Aorta (tissue), 5 donors: ENCODE data around the gene SNED1. TPM values are rescaled to one million over a fixed set of nuclear protein-coding genes. Genes with fewer than 3 reads are reported as not detected.

ENCODE experiments used
- ATAC-seq: fragments of 200-7000 bp; cut with Tn5 transposase; one replicate; pipeline ENCODE4 v1.9.1; 2022; ENCODE audit warnings: moderate library complexity; ENCODE audit not compliant: low FRiP score
- DNase-seq, 2 donors: peaks; one replicate each; pipeline ENCODE4 v3.0.0-alpha.2; 2020
- H3K27ac ChIP-seq, 2 donors: one replicate each; pipeline ENCODE4 v1.5.1; 2013; ENCODE audit warnings: low read length in 2 of 2, mild to moderate bottlenecking in 2 of 2, moderate library complexity in 2 of 2, control low read depth in 1 of 2, inconsistent platforms in 1 of 2, low read depth in 1 of 2
- H3K27me3 ChIP-seq, 2 donors: one replicate each; pipeline ENCODE4 v1.6.1; 2013; ENCODE audit warnings: control low read depth in 1 of 2, low read length in 1 of 2, mild to moderate bottlenecking in 1 of 2, moderate library complexity in 1 of 2; ENCODE audit not compliant: insufficient read depth in 2 of 2, control insufficient read depth in 1 of 2
- H3K36me3 ChIP-seq, 2 donors: one replicate each; pipeline ENCODE4 v1.6.1; 2013; ENCODE audit warnings: control low read depth in 1 of 2, low read length in 1 of 2, mild to moderate bottlenecking in 1 of 2; ENCODE audit not compliant: insufficient read depth in 2 of 2, control insufficient read depth in 1 of 2
- H3K4me1 ChIP-seq, 2 donors: one replicate each; pipeline ENCODE4 v1.6.1; 2013; ENCODE audit warnings: low read length in 2 of 2, control low read depth in 1 of 2, mild to moderate bottlenecking in 1 of 2, moderate library complexity in 1 of 2; ENCODE audit not compliant: insufficient read depth in 2 of 2, control insufficient read depth in 1 of 2
- H3K4me3 ChIP-seq, 2 donors: one replicate each; pipeline ENCODE4 v1.5.1; 2013; ENCODE audit warnings: low read length in 2 of 2, control low read depth in 1 of 2, mild to moderate bottlenecking in 1 of 2
- H3K9me3 ChIP-seq: one replicate; pipeline ENCODE4 v1.6.1; 2013; ENCODE audit warnings: mild to moderate bottlenecking, low read length; ENCODE audit not compliant: control insufficient read depth
- WGBS, 2 donors: extraction: QIAGEN DNeasy Blood & Tissue Kit; methylation state at CpG; one replicate each; pipeline ENCODE4 v1.1.7; 2013; 5-methylcytosine and 5-hydroxymethylcytosine counted together
- intact Hi-C, 2 donors: fragments of 100-400 bp; cut with DNase I; formaldehyde crosslinking; loops; one replicate each; pipeline versions ENCODE4 v1.14.2 to v1.15.0; 2022
- polyA plus RNA-seq, 2 donors: library from polyadenylated mRNA; stranded (reverse); fragments of 200-250 nt; gene quantifications; one replicate each; pipeline ENCODE4 v1.2.3, GENCODE V29; 2013
- total RNA-seq, 2 donors: library from RNA; stranded (reverse); fragmentation: NEBNext Ultra II Directional; extraction: Animal tissue kit (Norgen Biotek cat#: 25700); gene quantifications; one replicate each; pipeline ENCODE4 v1.2.1, GENCODE V29; 2021
- donor health status: healthy with polysubstance abuse.
- donor health status: Bipolar disorder and iron deficiency.
- donor health status: DM: no; HTN: no; CAD: no.
- donor health status: DM: no; HTN: no; CAD: no.
- donor health status: DM: yes; HTN: yes; CAD: no.

Gene SNED1
- total and polyA plus RNA-seq, 4 donors: 5.9 to 149 (median 67.4) TPM

DNA sequence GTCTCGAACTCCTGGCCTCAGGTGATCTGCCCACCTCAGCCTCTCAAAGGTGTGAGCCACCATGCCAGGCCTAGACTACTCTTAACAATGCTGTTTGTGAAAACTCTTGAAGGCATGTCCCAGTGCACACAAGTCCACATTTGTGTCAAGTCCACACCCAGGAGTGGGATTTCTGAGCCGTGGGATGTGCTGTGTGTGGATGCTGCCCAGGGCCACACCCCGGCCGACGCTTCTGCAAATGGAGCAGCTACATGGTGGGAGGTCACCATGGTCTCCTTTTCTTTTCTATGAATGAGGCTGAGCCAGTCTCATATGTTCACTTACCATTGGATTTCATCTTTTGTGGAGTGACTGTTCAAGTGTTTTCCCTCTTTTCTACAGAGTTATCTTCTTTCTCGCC lies 15.8 kb downstream of the SNED1 start:
- Histone ChIP-seq H3K4me1 (no peaks in the 10 kb centered on the region), H3K9me3 (no peaks in the 10 kb centered on the region), H3K36me3 (no peaks in the 10 kb centered on the region), H3K27ac (no peak overlapping the region), H3K27me3 (no peaks in the 10 kb centered on the region), H3K4me3 (no peak overlapping the region)
- ATAC-seq: no peak
- 93 to 95% methylated on average over 6 of the region's 6 CpGs for WGBS, 2 donors
- no peak for DNase-seq
- intact Hi-C loops: no loop called here

- DNase-seq (no peak), ATAC-seq (no peak)
These were observed 16.3 kb downstream of the SNED1 start for GRCh38 chr2:241014764-241015163.

GRCh38 chr2:241015439-241015838 lies 17.0 kb downstream of the SNED1 start:
- Histone ChIP-seq H3K4me1 (no peaks in the 10 kb centered on the region), H3K9me3 (no peaks in the 10 kb centered on the region), H3K27ac (no peak overlapping the region), H3K4me3 (no peak overlapping the region), H3K36me3 (no peaks in the 10 kb centered on the region), H3K27me3 (no peaks in the 10 kb centered on the region)
- intact Hi-C loops: no loop called here
- no peak for ATAC-seq
- DNase-seq: no peak
- WGBS, 2 donors: 93 to 94% methylated on average over 13 of the region's 13 CpGs

More at GRCh38 chr2:241014764-241015163, 16.3 kb downstream of the SNED1 start:
- H3K4me3 ChIP-seq: no peak overlapping the region
- H3K9me3 ChIP-seq: no peaks in the 10 kb centered on the region
- 89 to 92% methylated on average over 10 of the region's 10 CpGs for WGBS, 2 donors
- intact Hi-C loops: no loop called here
- H3K36me3 ChIP-seq: no peaks in the 10 kb centered on the region
- no peak overlapping the region for H3K27ac ChIP-seq
- H3K4me1 ChIP-seq: no peaks in the 10 kb centered on the region
- no peaks in the 10 kb centered on the region for H3K27me3 ChIP-seq

DNA sequence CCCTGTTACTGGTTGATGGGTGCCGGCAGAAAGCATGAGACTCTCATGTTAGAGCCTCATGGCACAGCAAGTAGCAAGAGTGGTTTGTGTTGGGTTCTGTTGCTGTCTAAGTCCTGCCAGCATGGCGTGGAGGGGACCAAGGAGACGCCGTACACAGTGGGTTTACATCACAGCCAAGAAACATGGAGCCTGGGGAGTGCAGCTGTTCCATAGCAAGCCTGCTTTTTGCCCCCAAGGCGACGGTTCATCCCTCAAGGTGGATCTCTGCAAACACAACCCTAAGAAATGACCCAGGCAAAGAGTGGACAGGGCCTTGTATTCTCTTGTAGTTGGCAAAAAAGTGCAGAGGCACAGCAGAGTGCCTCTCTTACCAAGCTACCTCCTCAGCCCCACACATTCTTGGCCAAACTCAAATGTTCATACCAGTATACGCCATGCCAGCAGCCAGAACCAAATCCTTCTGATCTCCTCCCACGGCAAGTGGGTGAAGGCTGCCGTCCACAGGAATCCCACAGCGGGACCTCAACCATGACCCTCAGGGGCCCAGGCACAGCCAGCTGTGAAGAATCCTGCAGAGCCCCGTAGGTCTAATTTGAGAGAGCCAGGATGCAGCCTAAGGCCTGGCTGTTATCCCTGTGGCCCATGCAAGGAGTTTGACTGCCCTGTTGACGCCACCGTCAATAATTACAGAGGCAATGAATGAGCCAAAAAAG lies 19.0 kb downstream of the SNED1 start:
- no peak for DNase-seq
- whole genome bisulfite sequencing, 2 donors: 91 to 94% methylated on average over 13 of the region's 13 CpGs

DNA sequence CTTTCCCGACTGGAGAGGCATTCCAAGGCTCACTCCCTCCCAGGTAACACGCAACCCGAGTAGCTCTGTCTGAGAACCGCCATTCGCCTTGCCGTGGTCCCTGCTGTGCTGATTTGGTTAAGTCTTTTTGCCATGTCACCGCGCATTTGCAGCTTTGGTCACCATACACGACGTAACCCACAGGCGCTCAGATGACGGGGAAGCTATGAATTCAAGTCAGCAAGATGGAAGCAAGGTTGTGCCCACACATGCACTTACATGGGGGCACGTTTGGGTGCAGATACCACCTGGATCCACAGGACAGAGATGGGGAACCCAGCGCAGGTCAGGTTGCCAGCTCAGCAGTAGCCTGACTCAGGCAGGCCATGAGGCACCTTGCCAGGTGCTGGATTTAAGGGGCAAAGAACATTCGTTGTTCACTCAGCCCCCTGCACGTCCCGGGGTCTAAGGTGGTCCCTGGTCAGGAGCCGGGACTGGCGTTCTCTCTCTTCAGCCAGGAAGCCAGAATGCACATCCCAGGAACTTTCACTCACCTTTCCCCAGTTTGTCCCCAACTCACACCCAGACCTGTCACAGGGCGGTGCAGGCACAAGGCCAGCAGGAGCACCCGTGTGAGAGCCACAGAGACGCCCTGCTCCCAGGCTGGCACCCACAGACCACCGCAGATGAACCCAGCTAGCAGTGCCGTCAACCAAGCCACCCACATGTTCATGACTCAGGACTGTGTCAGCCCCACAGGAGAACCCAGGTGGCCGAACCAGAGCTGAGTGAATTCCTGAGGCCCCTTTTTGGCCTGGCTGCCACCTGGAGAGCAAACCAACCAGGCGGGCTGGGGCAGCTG lies 19.9 kb downstream of the SNED1 start:
- 89 to 91% methylated on average over 26 of the region's 26 CpGs for WGBS, 2 donors
- no peaks in the 10 kb centered on the region for H3K4me1 ChIP-seq
- H3K27ac ChIP-seq: no peak overlapping the region
- intact Hi-C loops: no loop called here
- no peaks in the 10 kb centered on the region for H3K27me3 ChIP-seq
- ATAC-seq (no peak), DNase-seq (no peak)
- H3K9me3 ChIP-seq: no peaks in the 10 kb centered on the region
- no peak overlapping the region for H3K4me3 ChIP-seq
- H3K36me3 ChIP-seq: no peaks in the 10 kb centered on the region

More for the DNA sequence above, 19.0 kb downstream of the SNED1 start:
- intact Hi-C loops: no loop called here
- no peak for ATAC-seq
- H3K27me3 ChIP-seq: no peaks in the 10 kb centered on the region
- no peaks in the 10 kb centered on the region for H3K4me1 ChIP-seq
- H3K36me3 ChIP-seq: no peaks in the 10 kb centered on the region
- no peaks in the 10 kb centered on the region for H3K9me3 ChIP-seq
- H3K27ac ChIP-seq: no peak overlapping the region
- no peak overlapping the region for H3K4me3 ChIP-seq

DNA sequence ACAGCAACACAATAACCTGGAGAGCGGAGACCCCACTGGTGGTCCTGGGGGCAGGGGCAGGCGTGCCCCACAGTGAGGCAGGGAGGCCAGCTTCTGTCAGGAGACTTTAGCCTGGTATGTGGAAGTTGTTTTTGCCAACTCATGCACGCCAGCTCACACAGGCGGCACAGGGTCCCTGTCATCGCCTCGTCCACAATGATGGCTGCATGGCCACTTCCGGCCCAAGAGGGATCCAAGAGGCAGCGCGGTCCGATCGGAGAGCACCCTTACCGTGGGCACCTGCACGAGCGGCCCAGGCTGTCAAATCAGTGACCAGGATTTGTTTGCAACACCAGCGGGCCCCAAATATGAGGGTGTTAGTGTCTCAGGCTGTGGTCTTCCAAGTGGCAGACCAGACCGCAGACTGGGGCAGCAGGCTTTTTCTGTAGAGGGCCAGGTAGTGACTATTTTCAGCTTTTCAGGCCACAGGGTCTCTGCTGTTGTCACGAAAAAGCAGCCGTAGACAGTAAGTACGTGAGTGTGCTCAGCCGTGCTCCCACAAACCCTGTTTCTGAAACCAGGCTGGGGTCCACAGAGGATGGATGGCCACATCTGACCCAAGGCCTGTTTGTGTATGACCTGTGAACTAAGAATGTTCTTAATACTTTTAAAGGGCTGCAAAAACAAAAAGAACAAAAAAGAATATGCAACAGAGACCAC lies 21.2 kb downstream of the SNED1 start:
- H3K27me3 ChIP-seq: no peaks in the 10 kb centered on the region
- no peak for ATAC-seq
- 94 to 96% methylated on average over 20 of the region's 20 CpGs for WGBS, 2 donors
- H3K9me3 ChIP-seq: no peaks in the 10 kb centered on the region
- no peaks in the 10 kb centered on the region for H3K36me3 ChIP-seq
- no peak overlapping the region for H3K4me3 ChIP-seq
- no peak for DNase-seq
- no peak overlapping the region for H3K27ac ChIP-seq
- no peaks in the 10 kb centered on the region for H3K4me1 ChIP-seq
- intact Hi-C loops: no loop called here

DNA sequence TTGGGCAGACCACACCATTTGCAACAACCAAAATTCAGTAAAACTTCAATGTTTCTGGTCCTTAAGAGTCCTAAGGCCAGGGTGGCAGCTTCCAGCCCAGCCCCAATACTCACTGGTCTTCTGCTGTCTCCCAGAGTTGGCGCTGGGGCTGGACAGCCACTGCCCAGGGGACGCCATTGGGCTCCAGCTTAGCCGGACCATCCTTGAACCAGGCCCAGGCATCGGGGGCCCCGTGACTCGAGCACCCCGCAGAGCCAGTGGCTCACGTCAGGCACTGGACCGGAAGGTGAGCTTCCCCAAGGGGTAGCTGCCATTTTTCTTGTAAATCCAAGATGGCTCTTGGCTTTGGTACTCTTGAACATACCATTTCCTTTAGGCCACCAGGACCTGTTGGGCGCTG lies 21.8 kb downstream of the SNED1 start:
- Histone ChIP-seq H3K4me1 (no peaks in the 10 kb centered on the region), H3K36me3 (no peaks in the 10 kb centered on the region), H3K27ac (no peak overlapping the region), H3K9me3 (no peaks in the 10 kb centered on the region), H3K4me3 (no peak overlapping the region), H3K27me3 (no peaks in the 10 kb centered on the region)
- 96 to 97% methylated on average over 10 of the region's 10 CpGs for WGBS, 2 donors
- DNase-seq: no peak
- no peak for ATAC-seq
- intact Hi-C loops: no loop called here

DNA sequence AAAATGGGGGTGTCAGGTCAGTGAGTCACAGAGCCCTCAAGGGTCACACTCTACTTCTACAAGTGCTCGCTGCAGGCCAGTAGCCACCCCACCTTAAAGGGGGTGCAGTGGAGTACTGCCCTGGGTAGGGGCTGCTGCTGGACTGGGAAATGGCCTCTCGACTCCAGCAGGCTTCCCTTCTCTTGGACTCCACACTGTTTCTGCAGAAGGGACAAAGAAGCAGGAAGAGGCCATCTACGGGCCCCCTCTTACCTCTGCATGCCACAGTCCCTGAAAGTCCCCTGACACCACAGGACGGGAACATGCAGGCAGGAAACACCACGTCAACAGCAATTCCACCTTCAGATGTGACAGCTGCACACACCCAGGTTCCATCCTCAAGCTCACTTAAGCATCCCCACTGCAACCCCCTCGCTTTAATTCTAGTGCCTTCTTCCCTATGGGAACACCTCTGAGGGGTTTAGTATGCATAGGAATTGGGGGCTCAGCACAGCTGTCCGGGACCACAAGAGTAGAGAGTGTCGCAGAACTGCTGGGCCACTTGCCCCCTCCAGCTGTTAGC lies 22.3 kb downstream of the SNED1 start:
- WGBS, 2 donors: 86 to 93% methylated on average over 8 of the region's 8 CpGs
- DNase-seq: no peak
- no peaks in the 10 kb centered on the region for H3K9me3 ChIP-seq

More for the DNA sequence above, 22.3 kb downstream of the SNED1 start:
- Histone ChIP-seq H3K4me1 (no peaks in the 10 kb centered on the region), H3K27ac (no peak overlapping the region), H3K27me3 (no peaks in the 10 kb centered on the region), H3K36me3 (no peaks in the 10 kb centered on the region), H3K4me3 (no peak overlapping the region)
- ATAC-seq: no peak
- intact Hi-C loops: no loop called here
